ENCODE results near the gene RFWD3. TPM values are rescaled to one million over a fixed set of nuclear protein-coding genes. Genes with fewer than 3 reads are reported as not detected.

The RFWD3 gene
- total RNA-seq, 1 experiment from 2014 or later: 61.9 TPM

- H3K4me3 ChIP-seq: no peak overlapping the region
- H3K9me3 ChIP-seq (replicated peaks): no peaks in the 10 kb centered on the region
- H3K27me3 ChIP-seq (replicated peaks): no peaks in the 10 kb centered on the region
- H3K4me1 ChIP-seq (replicated peaks): no peaks in the 10 kb centered on the region
- peaks cover 91% of the 10 kb centered on the region for H3K36me3 ChIP-seq
- peak in 1 of 2 experiments; percentile 35 for DNase-seq (ENCODE audit: low read depth in 1 of 2, low spot score in 2 of 2)
- no peak overlapping the region for H3K27ac ChIP-seq
Observed at GRCh38 chr16:74623214-74623838, 43.4 kb downstream of the RFWD3 start.

GRCh38 chr16:74622005-74622404 lies 44.7 kb downstream of the RFWD3 start:
- H3K9me3 ChIP-seq (replicated peaks): no peaks in the 10 kb centered on the region
- no peaks in the 10 kb centered on the region for H3K4me1 ChIP-seq (replicated peaks)

DNA sequence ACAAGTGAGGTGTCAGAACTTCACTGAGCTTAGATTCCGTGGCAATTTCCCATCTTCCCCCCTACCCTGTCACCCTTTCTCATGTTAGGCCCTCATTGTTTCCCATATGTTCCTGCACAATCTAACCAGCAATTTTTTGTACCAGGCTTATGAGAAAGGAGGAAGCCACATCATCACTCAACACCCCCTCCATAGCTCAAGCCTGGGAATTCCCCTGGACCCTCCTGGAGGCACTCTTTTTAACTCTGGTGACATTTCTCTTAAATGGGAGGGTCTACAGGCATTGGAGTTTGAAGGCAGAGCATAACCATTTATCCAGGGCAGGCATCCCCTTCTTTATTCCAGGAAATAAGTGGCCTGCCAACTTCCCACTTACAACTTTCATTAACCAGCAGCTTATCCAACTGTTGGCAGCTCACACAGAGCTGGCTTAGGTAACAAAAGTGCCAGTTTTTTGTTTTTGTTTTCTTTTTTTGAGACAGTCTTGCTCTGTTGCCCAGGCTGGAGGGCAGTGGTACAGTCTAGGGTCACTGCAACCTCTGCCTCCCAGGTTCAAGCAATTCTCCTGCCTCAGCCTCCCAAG lies 49.4 kb downstream of the RFWD3 start:
- no peak overlapping the region for H3K27ac ChIP-seq
- no peaks in the 10 kb centered on the region for H3K27me3 ChIP-seq (replicated peaks)
- H3K4me1 ChIP-seq (replicated peaks): no peaks in the 10 kb centered on the region
- no peak overlapping the region for H3K4me3 ChIP-seq
- no peaks in the 10 kb centered on the region for H3K9me3 ChIP-seq (replicated peaks)
- DNase-seq (ENCODE audit: low read depth in 1 of 2, low spot score in 2 of 2): no peak
- H3K36me3 ChIP-seq: peaks cover 34% of the 10 kb centered on the region

More at GRCh38 chr16:74622005-74622404, 44.7 kb downstream of the RFWD3 start:
- Histone ChIP-seq H3K4me3 (no peak overlapping the region), H3K27ac (no peak overlapping the region), H3K27me3 (replicated peaks) (no peaks in the 10 kb centered on the region), H3K36me3 (peaks cover 81% of the 10 kb centered on the region)
- DNase-seq (ENCODE audit: low read depth in 1 of 2, low spot score in 2 of 2): no peak

DNA sequence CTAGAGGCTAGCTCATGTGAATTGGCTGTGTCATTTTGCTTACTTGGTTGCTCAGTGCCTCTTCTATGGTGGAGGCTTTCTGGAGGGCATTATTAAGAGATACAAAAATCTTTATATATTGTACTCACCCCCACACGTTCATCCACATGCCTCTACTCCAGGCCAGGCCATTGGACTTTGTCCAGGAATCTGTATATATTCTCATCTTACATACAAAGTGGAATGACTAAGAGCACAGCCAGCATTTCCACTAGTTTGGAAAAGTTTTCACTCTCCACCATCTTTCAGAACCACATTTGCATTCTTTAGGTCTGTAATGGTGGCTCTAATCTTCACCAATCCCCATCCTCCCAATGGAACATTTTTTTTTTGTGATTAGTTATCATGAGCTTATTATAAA lies 55.0 kb downstream of the RFWD3 start:
- H3K36me3 ChIP-seq: peaks cover 1% of the 10 kb centered on the region; the same call in 1 of the 2 replicates
- H3K4me1 ChIP-seq (replicated peaks): peaks cover 3% of the 10 kb centered on the region; the same call in 1 of the 2 replicates
- no peak overlapping the region for H3K27ac ChIP-seq
- no peaks in the 10 kb centered on the region for H3K27me3 ChIP-seq (replicated peaks)
- no peaks in the 10 kb centered on the region for H3K9me3 ChIP-seq (replicated peaks)
- H3K4me3 ChIP-seq: no peak overlapping the region
- no peak for DNase-seq (ENCODE audit: low read depth in 1 of 2, low spot score in 2 of 2)

DNA sequence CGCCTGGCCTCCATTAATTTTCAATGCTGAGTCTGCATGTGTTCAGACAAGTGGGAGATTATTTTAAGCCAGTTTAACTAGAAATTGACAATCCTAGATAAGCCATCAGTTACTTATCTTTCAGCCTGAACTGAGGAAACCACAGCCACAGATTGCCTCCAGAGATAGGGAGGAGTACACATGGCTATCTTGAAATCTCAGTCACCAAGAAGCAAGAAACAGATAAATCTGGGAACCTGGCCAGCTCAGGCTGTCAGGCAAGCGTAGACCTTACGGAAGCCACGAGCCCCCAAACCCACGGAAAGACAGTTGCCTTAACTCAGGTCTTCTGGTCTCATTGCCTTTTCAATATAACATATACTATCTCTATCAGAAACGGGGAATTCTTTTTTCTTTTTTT lies 57.7 kb downstream of the RFWD3 start:
- H3K9me3 ChIP-seq (replicated peaks): no peaks in the 10 kb centered on the region
- H3K36me3 ChIP-seq: peaks cover 11% of the 10 kb centered on the region; the same call in 1 of the 2 replicates
- no peak overlapping the region for H3K4me3 ChIP-seq
- H3K27ac ChIP-seq: no peak overlapping the region
- DNase-seq (ENCODE audit: low read depth in 1 of 2, low spot score in 2 of 2): no peak
- no peaks in the 10 kb centered on the region for H3K27me3 ChIP-seq (replicated peaks)
- H3K4me1 ChIP-seq (replicated peaks): peaks cover 14% of the 10 kb centered on the region

- Histone ChIP-seq H3K27ac (no peak overlapping the region), H3K9me3 (replicated peaks) (no peaks in the 10 kb centered on the region), H3K4me1 (replicated peaks) (peaks cover 20% of the 10 kb centered on the region), H3K36me3 (peaks cover 11% of the 10 kb centered on the region; the same call in 1 of the 2 replicates), H3K27me3 (replicated peaks) (no peaks in the 10 kb centered on the region), H3K4me3 (no peak overlapping the region)
- no peak for DNase-seq (ENCODE audit: low read depth in 1 of 2, low spot score in 2 of 2)
Observed at GRCh38 chr16:74608381-74608780, 58.3 kb downstream of the RFWD3 start.

DNA sequence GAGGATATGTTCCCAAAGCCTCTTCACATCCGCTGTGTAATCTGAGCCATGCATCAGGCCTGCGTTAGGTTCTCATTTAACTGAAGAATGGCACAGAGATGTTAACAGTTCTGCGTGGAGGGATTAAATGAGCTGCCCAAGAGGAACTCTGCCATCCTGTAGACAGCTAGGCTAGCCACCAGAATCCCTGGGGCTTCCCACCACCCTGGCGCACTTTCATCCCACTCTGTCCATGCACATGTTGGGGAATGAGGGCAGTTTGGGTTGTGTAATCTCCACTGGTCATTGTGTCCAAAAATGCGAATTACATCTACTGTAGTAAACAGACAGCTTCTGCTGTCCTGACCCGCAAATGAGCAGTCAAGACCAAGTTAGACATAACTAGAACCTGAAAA lies 58.7 kb downstream of the RFWD3 start:
- Histone ChIP-seq H3K4me3 (no peak overlapping the region), H3K27ac (no peak overlapping the region), H3K4me1 (replicated peaks) (peaks cover 21% of the 10 kb centered on the region), H3K36me3 (peaks cover 11% of the 10 kb centered on the region; the same call in 1 of the 2 replicates), H3K27me3 (replicated peaks) (no peaks in the 10 kb centered on the region), H3K9me3 (replicated peaks) (no peaks in the 10 kb centered on the region)
- no peak for DNase-seq (ENCODE audit: low read depth in 1 of 2, low spot score in 2 of 2)

DNA sequence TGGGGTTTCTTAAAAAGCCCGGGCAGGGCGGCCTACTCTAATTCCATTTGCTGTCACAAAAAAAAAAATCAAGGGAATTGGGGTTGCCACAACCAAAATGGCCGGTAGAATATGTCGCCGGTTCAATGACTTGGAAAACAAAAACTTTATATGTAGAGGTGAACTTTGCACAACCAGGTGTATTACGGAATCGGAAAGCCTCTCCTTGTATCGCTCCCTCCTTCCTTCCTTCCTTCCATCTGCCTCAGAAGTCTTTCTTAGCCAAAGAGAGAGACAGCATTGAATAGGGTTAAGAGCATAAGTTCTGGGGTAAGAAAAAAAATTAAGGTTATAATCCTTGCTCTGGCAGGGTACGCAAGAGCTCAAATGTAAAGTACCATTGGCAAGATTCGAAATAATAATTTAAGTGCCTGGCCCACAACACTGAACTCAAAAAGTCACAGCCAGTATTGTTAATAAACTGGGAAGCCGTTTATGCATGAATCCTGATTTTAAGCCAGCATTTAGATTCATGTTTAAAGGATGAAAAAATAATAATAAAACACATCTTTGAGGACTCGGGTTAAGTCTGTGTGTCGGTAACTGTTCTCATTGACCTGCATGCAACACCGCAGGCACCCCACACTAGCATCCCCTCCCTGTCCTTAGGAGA lies 59.2 kb downstream of the RFWD3 start:
- Histone ChIP-seq H3K36me3 (peaks cover 11% of the 10 kb centered on the region; the same call in 1 of the 2 replicates), H3K4me1 (replicated peaks) (peaks cover 26% of the 10 kb centered on the region), H3K27ac (peak overlapping the region; percentile 64), H3K9me3 (replicated peaks) (no peaks in the 10 kb centered on the region), H3K4me3 (peak overlapping the region; percentile 78), H3K27me3 (replicated peaks) (no peaks in the 10 kb centered on the region)
- no peak for DNase-seq (ENCODE audit: low read depth in 1 of 2, low spot score in 2 of 2)

- DNase-seq (ENCODE audit: low read depth in 1 of 2, low spot score in 2 of 2): peak; percentile 89 to 93
- no peaks in the 10 kb centered on the region for H3K27me3 ChIP-seq (replicated peaks)
- peaks cover 11% of the 10 kb centered on the region; the same call in 1 of the 2 replicates for H3K36me3 ChIP-seq
- peaks cover 27% of the 10 kb centered on the region for H3K4me1 ChIP-seq (replicated peaks)
- peak within 1 kb of the TSS; percentile 64 for H3K27ac ChIP-seq
- no peaks in the 10 kb centered on the region for H3K9me3 ChIP-seq (replicated peaks)
- peak within 1 kb of the TSS; percentile 78 for H3K4me3 ChIP-seq
Observed at GRCh38 chr16:74606521-74607309, 60.0 kb downstream of the RFWD3 start, which contains the start of gene GLG1. Gene GLG1, minus strand, starts transcription at chr16:74607114. Its CDS starts 20 bp downstream, at chr16:74607094.

DNA sequence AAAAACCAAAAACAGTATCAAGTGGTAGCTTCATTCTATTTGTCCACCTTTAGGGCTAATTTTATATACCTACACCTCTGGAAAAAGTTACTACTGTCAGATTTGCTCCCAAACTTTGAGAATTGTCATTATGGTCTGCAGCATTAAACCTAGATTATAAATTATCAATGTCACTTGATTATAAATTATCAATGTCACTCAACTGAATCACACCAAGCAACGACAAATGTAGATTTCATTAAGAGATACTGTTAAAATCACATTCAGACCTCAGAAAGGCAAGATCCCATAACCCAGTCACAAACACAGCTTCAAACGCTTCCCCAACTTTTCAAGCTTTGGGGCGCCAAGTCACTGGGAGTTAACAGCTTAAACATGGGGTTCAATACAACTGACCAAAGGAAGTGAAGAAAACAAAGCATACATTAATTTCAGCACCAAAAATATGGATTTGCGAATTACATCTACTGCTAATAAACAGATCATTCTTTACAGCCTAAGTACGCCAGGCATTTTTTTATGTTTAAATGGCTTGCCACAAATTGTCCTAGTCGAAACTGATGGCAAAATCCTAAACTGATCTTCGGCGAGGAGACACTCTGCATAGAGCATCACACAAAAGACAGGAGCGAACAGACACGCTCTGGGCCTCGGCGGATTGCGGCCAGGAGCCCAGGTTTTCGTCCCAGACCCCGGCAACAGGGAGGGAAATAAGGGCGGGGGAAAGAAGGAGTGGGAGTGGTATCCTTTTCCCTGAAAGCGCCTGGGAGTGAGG lies 60.7 kb downstream of the RFWD3 start:
- DNase-seq (ENCODE audit: low read depth in 1 of 2, low spot score in 2 of 2): no peak

DNA sequence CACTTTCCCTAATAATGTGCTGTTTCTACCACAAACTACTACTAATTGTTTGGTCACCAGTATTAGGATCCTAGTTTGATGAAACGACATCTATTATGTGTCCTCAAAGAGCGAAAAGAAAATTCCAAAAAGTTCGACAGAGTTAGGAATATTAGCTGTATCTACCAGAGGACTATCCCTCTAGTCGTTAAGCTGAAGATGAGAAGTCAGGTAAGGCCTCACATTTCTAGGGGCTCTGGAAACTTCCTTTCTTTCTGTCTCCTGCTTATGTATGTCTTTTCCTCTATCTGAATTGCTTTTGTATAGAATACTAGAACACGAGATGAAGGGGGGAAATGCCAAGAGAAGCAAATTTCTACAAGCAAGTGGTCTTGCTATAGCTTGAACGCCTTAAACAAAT lies 61.3 kb downstream of the RFWD3 start:
- peak overlapping the region; percentile 78 for H3K4me3 ChIP-seq
- no peak for DNase-seq (ENCODE audit: low read depth in 1 of 2, low spot score in 2 of 2)
- no peaks in the 10 kb centered on the region for H3K27me3 ChIP-seq (replicated peaks)
- H3K9me3 ChIP-seq (replicated peaks): no peaks in the 10 kb centered on the region
- no peak overlapping the region for H3K27ac ChIP-seq
- H3K4me1 ChIP-seq (replicated peaks): peaks cover 27% of the 10 kb centered on the region
- H3K36me3 ChIP-seq: peaks cover 15% of the 10 kb centered on the region; the same call in 1 of the 2 replicates

More for the DNA sequence above, 60.7 kb downstream of the RFWD3 start:
- H3K4me3 ChIP-seq: peak overlapping the region; percentile 78
- no peaks in the 10 kb centered on the region for H3K27me3 ChIP-seq (replicated peaks)
- H3K27ac ChIP-seq: peak overlapping the region; percentile 64
- no peaks in the 10 kb centered on the region for H3K9me3 ChIP-seq (replicated peaks)
- peaks cover 27% of the 10 kb centered on the region for H3K4me1 ChIP-seq (replicated peaks)
- H3K36me3 ChIP-seq: peaks cover 15% of the 10 kb centered on the region; the same call in 1 of the 2 replicates

DNA sequence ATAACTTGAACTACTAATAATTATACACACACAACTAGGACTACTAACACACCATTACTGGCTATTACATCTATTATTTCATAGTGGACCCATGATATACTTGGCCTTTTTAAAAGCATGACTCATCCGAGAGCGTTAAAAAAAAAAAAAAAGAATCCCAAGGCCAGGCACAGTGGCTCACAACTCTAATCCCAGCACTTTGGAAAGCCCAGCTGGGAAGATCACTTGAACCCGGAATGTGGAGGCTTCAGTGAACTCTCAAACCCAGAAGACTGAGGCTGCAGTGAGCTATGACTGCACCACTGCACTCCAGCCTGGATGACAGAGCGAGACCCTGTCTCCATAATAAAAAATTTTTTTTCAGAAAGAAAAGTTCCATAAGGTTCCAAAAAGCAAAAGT lies 62.8 kb downstream of the RFWD3 start:
- Histone ChIP-seq H3K4me3 (no peak overlapping the region), H3K27ac (no peak overlapping the region)
- peak in 1 of 2 experiments; percentile 29 for DNase-seq (ENCODE audit: low read depth in 1 of 2, low spot score in 2 of 2)

More for the DNA sequence above, 62.8 kb downstream of the RFWD3 start:
- H3K36me3 ChIP-seq: peaks cover 18% of the 10 kb centered on the region; the same call in 1 of the 2 replicates
- no peaks in the 10 kb centered on the region for H3K9me3 ChIP-seq (replicated peaks)
- no peaks in the 10 kb centered on the region for H3K27me3 ChIP-seq (replicated peaks)
- peaks cover 27% of the 10 kb centered on the region for H3K4me1 ChIP-seq (replicated peaks)
